ENCODE data around the gene RAPSN.

Gene RAPSN

DNA sequence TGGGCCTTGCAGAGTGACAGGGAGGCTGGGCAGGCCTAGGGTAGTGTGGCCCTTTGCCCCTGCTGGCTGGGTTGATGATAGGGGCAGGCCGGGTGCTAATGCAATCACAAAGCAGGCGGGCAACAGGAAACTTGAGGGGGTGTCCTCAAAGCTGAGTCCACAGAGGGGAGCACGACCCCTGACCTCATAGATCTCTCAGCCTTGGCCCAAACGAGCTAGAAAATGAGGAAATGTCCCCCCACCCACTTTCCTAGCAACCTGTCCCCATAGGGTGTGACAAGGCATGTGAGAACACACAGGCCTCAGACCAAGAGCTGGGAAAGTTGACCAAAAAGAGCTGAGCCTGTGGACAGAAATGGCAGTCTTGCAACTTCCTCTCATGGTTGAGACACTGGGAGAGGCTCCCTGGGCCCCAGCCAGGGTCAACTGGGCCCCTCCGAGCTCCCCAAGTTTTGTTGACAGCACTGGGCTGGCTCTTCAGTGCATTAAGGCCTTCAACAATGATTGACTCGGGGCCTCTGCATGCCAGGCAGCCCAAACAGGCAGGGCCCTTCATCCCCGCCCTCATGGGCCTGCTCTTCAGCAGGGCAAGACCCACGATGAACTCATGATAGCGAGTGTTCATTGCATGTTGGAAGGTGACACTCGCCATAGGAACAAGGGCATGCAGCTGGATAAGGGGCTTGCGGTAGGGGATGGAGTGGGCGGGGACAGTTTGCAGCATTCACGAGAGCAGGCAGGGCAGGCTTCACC, 60.8 kb downstream of the RAPSN start:
- DNase-seq, result no peak

Measured in fibroblast of upper back skin (primary cell).